Measurements from ENCODE around the gene NRF1. TPM values are rescaled to one million over a fixed set of nuclear protein-coding genes. Genes with fewer than 3 reads are reported as not detected.

Gene NRF1
- total and polyA plus RNA-seq, 2 of the 8 experiments (the other 6 are each of a cell fraction or from before 2014, with no cell fraction given), result 18.2 to 21.4 TPM

DNA sequence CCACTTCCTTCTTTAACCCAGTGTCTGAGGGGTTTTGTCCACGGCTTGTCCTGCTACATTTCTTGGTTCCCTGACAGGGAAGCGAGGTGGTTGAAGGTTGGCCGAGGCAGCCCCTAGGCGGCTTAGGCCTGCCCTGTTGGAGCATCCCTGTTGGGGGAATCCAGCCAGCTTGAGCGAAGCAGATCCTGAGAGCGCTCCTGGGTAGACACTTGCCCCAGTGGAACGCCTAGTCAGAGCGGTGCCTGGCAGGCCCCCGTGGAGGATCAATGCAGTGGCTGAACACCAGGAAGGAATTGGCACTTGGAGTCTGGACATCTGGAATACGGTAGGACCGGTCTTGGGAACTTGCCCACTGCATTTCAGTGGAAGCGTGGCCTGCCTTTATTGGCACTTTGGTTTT is 32.7 kb upstream of the NRF1 start (continued):
- TF ChIP-seq SRF (IDR thresholded peaks at IDR 0.05; ENCODE audit: low read depth, low read length) (no peak), EZH2 (IDR thresholded peaks at IDR 0.05; ENCODE audit: low read depth, low read length, severe bottlenecking) (no peak), CHD1 (IDR thresholded peaks at IDR 0.05; ENCODE audit: low read depth, low read length) (no peak)
